PC-9 (cell line): ENCODE data around the gene CLDN14. TPM values are rescaled to one million over a fixed set of nuclear protein-coding genes. Genes with fewer than 3 reads are reported as not detected.
A peak's percentile ranks its signal among the peaks of the same experiment; 100 is the strongest.

Experiments used
- BruUV-seq: library from RNA; stranded (reverse); fragments of 400-500 nt; replicated peaks from 2 replicates; lab custom pipeline; 2021; lab: Mats Ljungman, UMichigan
- CTCF ChIA-PET: fragments of 300-600 bp; sonication (Branson Sonifier 250); formaldehyde crosslinking; loops from one replicate; lab custom pipeline; 2022; ENCODE audit warnings: antibody characterized with exemption; lab: Charles Lee
- POLR2A ChIA-PET: fragments of 300-600 bp; sonication (Branson Sonifier 250); formaldehyde crosslinking; loops from one replicate; lab custom pipeline; 2022; ENCODE audit warnings: antibody characterized with exemption; ENCODE audit not compliant: unreplicated experiment; lab: Charles Lee
- DNase-seq, 2 experiments: peaks; one replicate each; pipeline versions ENCODE4 v3.0.0 to v3.0.0-alpha.2; 2015 to 2022; ENCODE audit warnings: mixed read lengths in 1 of 2
- H2AFZ ChIP-seq: fragments of 200-600 bp; sonication (generic); 2 replicates; pipeline ENCODE4 v1.8.1; 2017; ENCODE audit warnings: antibody characterized with exemption
- H3F3A ChIP-seq: fragments of 200-600 bp; sonication (generic); 2 replicates; pipeline ENCODE4 v1.8.1; 2017; ENCODE audit warnings: antibody characterized with exemption, mild to moderate bottlenecking, low read depth; ENCODE audit not compliant: insufficient read depth
- H3K27ac ChIP-seq: fragments of 200-600 bp; sonication (generic); 2 replicates; pipeline ENCODE4 v1.6.1; 2016; ENCODE audit warnings: mixed run types
- H3K27me3 ChIP-seq: fragments of 200-600 bp; sonication (generic); 2 replicates; pipeline ENCODE4 v1.6.1; 2016; ENCODE audit warnings: low read depth, mixed run types; ENCODE audit not compliant: insufficient read depth
- H3K36me3 ChIP-seq: fragments of 200-600 bp; sonication (generic); 2 replicates; pipeline ENCODE4 v1.6.1; 2016; ENCODE audit warnings: low read depth, mixed run types
- H3K4me1 ChIP-seq: fragments of 200-600 bp; sonication (generic); replicated peaks from 2 replicates; pipeline ENCODE4 v1.6.1; 2016; ENCODE audit warnings: mixed run types; ENCODE audit not compliant: insufficient read depth
- H3K4me2 ChIP-seq: fragments of 200-600 bp; sonication (generic); 2 replicates; pipeline ENCODE4 v1.6.1; 2017; ENCODE audit warnings: mixed run types
- H3K4me3 ChIP-seq: fragments of 200-600 bp; sonication (generic); 2 replicates; pipeline ENCODE4 v1.6.1; 2016; ENCODE audit warnings: mixed run types
- H3K79me2 ChIP-seq: fragments of 200-600 bp; sonication (generic); 2 replicates; pipeline ENCODE4 v1.6.1; 2017; ENCODE audit warnings: low read depth, mixed run types
- H3K9me2 ChIP-seq: fragments of 200-600 bp; sonication (generic); 2 replicates; pipeline ENCODE4 v1.8.1; 2017; ENCODE audit warnings: mild to moderate bottlenecking; ENCODE audit not compliant: insufficient read depth
- H3K9me3 ChIP-seq: fragments of 200-600 bp; sonication (generic); 2 replicates; pipeline ENCODE4 v1.8.1; 2016; ENCODE audit warnings: low read depth; ENCODE audit not compliant: insufficient read depth
- H4K20me1 ChIP-seq: fragments of 200-600 bp; sonication (generic); 2 replicates; pipeline ENCODE4 v1.8.1; 2017; ENCODE audit not compliant: insufficient read depth
- CTCF ChIP-seq: fragments of 200-600 bp; sonication (generic); conservative IDR thresholded peaks from 2 replicates; pipeline ENCODE4 v1.6.1; 2017; ENCODE audit warnings: mixed run types, antibody characterized with exemption, mild to moderate bottlenecking, moderate library complexity
- EZH2 ChIP-seq: fragments of 200-600 bp; sonication (generic); IDR thresholded peaks from 2 replicates; pipeline ENCODE4 v1.8.0; 2017; ENCODE audit warnings: antibody characterized with exemption, low read depth
- intact Hi-C: fragments of 100-400 bp; cut with micrococcal nuclease; formaldehyde crosslinking; loops from one replicate; pipeline ENCODE4 v1.10.0; 2022; ENCODE audit not compliant: unreplicated experiment
- total RNA-seq: library from RNA; stranded (reverse); gene quantifications from 2 replicates; pipeline ENCODE4 v1.2.3, GENCODE V29; 2021

Gene CLDN14
- total RNA-seq, 1 experiment from 2014 or later, result not detected

- no peak for TF ChIP-seq CTCF
- no peak for TF ChIP-seq EZH2
- Histone ChIP-seq H2AFZ (no peak overlapping the region), H3K4me2 (peak overlapping the region; percentile 92), H3K36me3 (no peaks in the 10 kb centered on the region), H3K79me2 (no peaks in the 10 kb centered on the region), H3K27me3 (no peaks in the 10 kb centered on the region), H3K27ac (peak overlapping the region; percentile 96), H3F3A (peaks cover 18% of the 10 kb centered on the region; the same call in 1 of the 2 replicates), H3K9me2 (no peaks in the 10 kb centered on the region), H3K4me1 (peaks cover 26% of the 10 kb centered on the region), H3K4me3 (no peak overlapping the region), H4K20me1 (no peaks in the 10 kb centered on the region), H3K9me3 (no peaks in the 10 kb centered on the region)
- CTCF ChIA-PET, result no interaction called here
- POLR2A ChIA-PET, result interaction anchor here (0.6 kb wide), 1 partner anchor 250 kb away, joined by 3 read pairs; no protein-coding TSS in a partner anchor
- BruUV-seq, result no TSS peak
- no peak for DNase-seq
- intact Hi-C loops, result loop anchor here (2.0 kb wide), 1 partner anchor 74 kb away; no protein-coding TSS in a partner anchor
These were observed 48.7 kb downstream of the CLDN14 start for GRCh38 chr21:36431252-36431651.

- H3K4me2 ChIP-seq, result peak overlapping the region; percentile 92
- peaks cover 18% of the 10 kb centered on the region; the same call in 1 of the 2 replicates for H3F3A ChIP-seq
- TSS peak; percentile 67 for BruUV-seq
- peak overlapping the region; percentile 57 for H3K4me3 ChIP-seq
- ChIA-PET CTCF (interaction anchor here (0.7 kb wide), 1 partner anchor 495 kb away, joined by 13 read pairs; no protein-coding TSS in a partner anchor), POLR2A (interaction anchor here (0.6 kb wide), 1 partner anchor 250 kb away, joined by 3 read pairs; no protein-coding TSS in a partner anchor)
- peak overlapping the region; percentile 63 for H2AFZ ChIP-seq
- no peaks in the 10 kb centered on the region for H3K9me3 ChIP-seq
- H3K36me3 ChIP-seq, result no peaks in the 10 kb centered on the region
- DNase-seq, result no peak
- TF ChIP-seq CTCF, result no peak
- TF ChIP-seq EZH2, result no peak
- no peaks in the 10 kb centered on the region for H3K79me2 ChIP-seq
- peak overlapping the region; percentile 96 for H3K27ac ChIP-seq
- H4K20me1 ChIP-seq, result no peaks in the 10 kb centered on the region
- peaks cover 26% of the 10 kb centered on the region for H3K4me1 ChIP-seq
- no peaks in the 10 kb centered on the region for H3K27me3 ChIP-seq
- intact Hi-C loops, result loop anchor here (1.0 to 2.0 kb wide), 2 partner anchors 47 to 74 kb away; no protein-coding TSS in a partner anchor
- H3K9me2 ChIP-seq, result no peaks in the 10 kb centered on the region
These were observed 49.1 kb downstream of the CLDN14 start for GRCh38 chr21:36430841-36431240.

GRCh38 chr21:36429947-36430546 lies 49.9 kb downstream of the CLDN14 start:
- H3K4me2 ChIP-seq, result peak overlapping the region; percentile 92
- POLR2A ChIA-PET, result interaction anchor here (0.5 to 1.2 kb wide), 9 partner anchors 14 to 360 kb away, joined by 3 to 8 read pairs (median 5); partner anchors contain the start of gene CBR1

More at GRCh38 chr21:36429947-36430546, 49.9 kb downstream of the CLDN14 start:
- Histone ChIP-seq H3K27me3 (no peaks in the 10 kb centered on the region), H3K27ac (peak overlapping the region; percentile 96), H4K20me1 (no peaks in the 10 kb centered on the region), H3K36me3 (no peaks in the 10 kb centered on the region), H3K9me2 (no peaks in the 10 kb centered on the region), H3F3A (peaks cover 18% of the 10 kb centered on the region; the same call in 1 of the 2 replicates), H2AFZ (peak overlapping the region; percentile 73), H3K9me3 (no peaks in the 10 kb centered on the region), H3K4me1 (peaks cover 26% of the 10 kb centered on the region), H3K79me2 (no peaks in the 10 kb centered on the region), H3K4me3 (peak overlapping the region; percentile 57)
- intact Hi-C loops, result loop anchor here (1.0 to 2.0 kb wide), 2 partner anchors 48 to 75 kb away; no protein-coding TSS in a partner anchor
- CTCF ChIA-PET, result interaction anchor here (0.7 kb wide), 2 partner anchors 496 to 559 kb away, joined by 6 to 13 read pairs; no protein-coding TSS in a partner anchor
- no TSS peak for BruUV-seq
- TF ChIP-seq EZH2 (no peak), CTCF (no peak)
- DNase-seq, result peak; percentile 90 to 97
